K562 (cell line): ENCODE measurements around the gene WBP1. TPM values are rescaled to one million over a fixed set of nuclear protein-coding genes. Genes with fewer than 3 reads are reported as not detected.

Experiments used
- BCLAF1 ChIP-seq, 2 experiments: fragments of 450-650 bp in 1 of 2; IDR thresholded peaks; 2 replicates each; pipeline ENCODE4 v1.6.1; 2011 to 2017; ENCODE audit warnings: low read depth in 2 of 2, antibody characterized with exemption in 1 of 2, borderline replicate concordance in 1 of 2, low read length in 1 of 2, mild to moderate bottlenecking in 1 of 2, mixed read lengths in 1 of 2; ENCODE audit not compliant: control insufficient read depth in 1 of 2
- CXXC5 ChIP-seq: fragments of 250-450 bp; sonication (Bioruptor Pico); IDR thresholded peaks from 2 replicates; pipeline ENCODE4 v1.8.0; 2022; ENCODE audit warnings: inconsistent platforms, mild to moderate bottlenecking, moderate library complexity
- HDAC1 ChIP-seq, 2 experiments: fragments of 450-650 bp; IDR thresholded peaks; 2 replicates each; pipeline ENCODE4 v1.6.1; 2016 to 2017; ENCODE audit warnings: inconsistent platforms in 1 of 2, mild to moderate bottlenecking in 1 of 2, moderate library complexity in 1 of 2
- MGA ChIP-seq: fragments of 450-650 bp; IDR thresholded peaks from 2 replicates; pipeline ENCODE4 v1.6.1; 2016; ENCODE audit warnings: mild to moderate bottlenecking, moderate library complexity
- SMAD3 ChIP-seq: fragments of 450-650 bp; formaldehyde crosslinking; conservative IDR thresholded peaks from 2 replicates; pipeline ENCODE4 v1.4.0; 2020; ENCODE audit warnings: mild to moderate bottlenecking
- TAL1 ChIP-seq: fragments of 450-650 bp; IDR thresholded peaks from 2 replicates; pipeline ENCODE4 v1.6.1; 2016; ENCODE audit warnings: mild to moderate bottlenecking
- USF1 ChIP-seq: sonication (generic); formaldehyde crosslinking; IDR thresholded peaks from 2 replicates; pipeline ENCODE4 v1.9.0; 2022; ENCODE audit warnings: mild to moderate bottlenecking, missing genetic modification reagents
- ZNF408 ChIP-seq: fragments of 250-450 bp; sonication (Bioruptor Pico); IDR thresholded peaks from 2 replicates; pipeline ENCODE4 v1.4.0; 2020; ENCODE audit warnings: low read depth, mild to moderate bottlenecking, moderate library complexity
- polyA plus RNA-seq, 8 experiments: library from polyadenylated mRNA; depleted of rRNA in 4 of 8; stranded (reverse) in 5 of 8; unstranded in 3 of 8; fragments of >200 nt; fragmentation: Nextera tagmentation in 2 of 8; fragmentation: Illumina TruSeq in 1 of 8; extraction: Ambion mirVana in 2 of 8; extraction: Trizol in 1 of 8; gene quantifications; 2 replicates each; pipeline versions ENCODE4 v1.2.1 to v1.2.3, GENCODE V29; 2011 to 2014; ENCODE audit warnings: inconsistent platforms in 1 of 8, missing spikeins in 1 of 8
- total RNA-seq, 7 experiments: library from RNA; depleted of rRNA in 6 of 7; stranded (reverse); fragments of >200 nt in 6 of 7; fragmentation: Illumina TruSeq in 2 of 7; extraction: Trizol in 2 of 7; gene quantifications; 2 replicates each; pipeline versions ENCODE4 v1.2.1 to v1.2.3, GENCODE V29; 2011 to 2021; ENCODE audit warnings: low replicate concordance in 1 of 7

The WBP1 gene
- total and polyA plus RNA-seq, 9 of the 15 experiments (the other 6 are each of a cell fraction or from before 2014, with no cell fraction given): 1.9 to 27.7 (median 14.2) TPM

GRCh38 chr2:74472086-74472944, 14.1 kb downstream of the WBP1 start, which contains the start of gene MRPL53 (continued):
- TF ChIP-seq CXXC5 (CRISPR knock-in tag) (peak; percentile 87), MGA (peak; percentile 56; the same call in 1 of the 2 replicates), BCLAF1 (IDR thresholded peaks at IDR 0.05; ENCODE audit: borderline replicate concordance in 1 of 2, control insufficient read depth in 1 of 2, low read depth in 2 of 2, low read length in 1 of 2) (no peak), USF1 (CRISPR knock-in tag) (no peak), TAL1 (no peak), SMAD3 (CRISPR knock-in tag) (no peak), ZNF408 (no peak), HDAC1 (IDR thresholded peaks at IDR 0.05) (peak in 1 of 2 experiments; percentile 87; a peak in 1 of 4 replicates)
